Measurements from ENCODE around the gene EXOC3L4.

EXOC3L4 gene

DNA sequence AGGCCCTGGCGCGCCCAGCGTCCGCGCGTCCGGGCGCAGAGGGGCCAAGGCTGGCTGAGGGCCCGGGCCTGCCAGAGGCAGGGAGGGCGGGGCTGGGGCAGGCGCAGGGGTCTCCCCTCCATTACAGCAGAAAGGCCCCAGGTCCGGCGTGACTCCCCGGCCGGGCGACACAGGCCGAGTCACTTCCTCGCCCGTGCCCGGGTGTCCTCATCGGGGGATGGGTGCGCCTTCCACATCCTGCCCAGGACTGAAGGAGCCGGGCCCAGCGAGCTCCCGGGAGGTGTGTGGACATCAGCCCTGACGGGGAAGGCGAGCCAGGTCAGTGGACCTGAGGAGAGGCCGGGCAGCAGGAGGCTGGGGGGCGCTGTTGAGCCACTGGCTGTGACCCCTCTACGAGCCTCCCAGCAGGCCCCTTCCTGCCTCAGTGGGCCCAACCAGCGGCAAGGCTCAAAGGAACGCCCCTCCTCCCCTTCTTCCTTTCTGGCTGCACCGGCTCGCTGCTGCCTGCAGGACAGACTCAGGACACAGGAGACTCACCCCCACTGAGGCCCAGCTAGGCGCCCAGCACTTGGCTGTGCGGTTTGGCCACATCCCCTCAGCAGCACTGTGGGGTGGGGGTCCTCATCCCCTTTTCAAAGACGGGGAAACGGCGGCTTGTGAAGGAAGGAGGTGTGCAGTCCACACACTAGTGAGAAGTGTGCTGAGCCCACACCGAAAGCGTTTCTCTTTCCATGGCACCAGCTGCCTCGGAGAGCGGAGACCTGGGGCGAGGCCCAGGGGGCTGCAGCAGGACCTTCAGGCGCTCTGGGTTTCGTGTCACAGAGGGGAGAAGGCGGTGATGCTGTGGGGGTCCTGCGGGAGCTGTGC, 29.3 kb downstream of the EXOC3L4 start:
- DNase-seq, result no peak

DNA sequence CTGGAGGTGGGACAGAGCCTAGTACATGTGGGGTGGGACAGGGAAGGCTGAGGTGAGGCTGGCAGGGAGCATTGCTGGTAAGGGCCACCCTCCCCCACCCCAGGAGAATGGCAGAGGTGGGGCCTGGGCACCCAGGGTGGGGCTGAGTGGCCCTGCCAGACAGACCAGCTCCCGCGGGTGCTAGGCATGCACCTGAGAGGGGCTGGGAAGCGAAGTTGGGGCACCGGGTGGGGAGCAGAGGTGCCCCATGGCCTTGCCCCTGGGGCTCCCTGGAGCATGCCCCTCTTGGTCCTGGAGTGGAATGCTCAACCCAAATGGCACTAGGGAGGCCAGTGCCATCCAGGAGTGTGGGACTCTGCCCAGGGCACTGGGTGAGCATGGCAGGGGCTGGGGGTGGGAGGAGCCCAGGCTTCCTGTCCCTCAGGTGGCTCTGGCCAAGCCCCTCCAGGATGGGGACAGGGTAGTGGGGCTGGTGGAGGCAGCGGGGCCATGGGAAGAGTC, 30.0 kb downstream of the EXOC3L4 start:
- no peak for DNase-seq

DNA sequence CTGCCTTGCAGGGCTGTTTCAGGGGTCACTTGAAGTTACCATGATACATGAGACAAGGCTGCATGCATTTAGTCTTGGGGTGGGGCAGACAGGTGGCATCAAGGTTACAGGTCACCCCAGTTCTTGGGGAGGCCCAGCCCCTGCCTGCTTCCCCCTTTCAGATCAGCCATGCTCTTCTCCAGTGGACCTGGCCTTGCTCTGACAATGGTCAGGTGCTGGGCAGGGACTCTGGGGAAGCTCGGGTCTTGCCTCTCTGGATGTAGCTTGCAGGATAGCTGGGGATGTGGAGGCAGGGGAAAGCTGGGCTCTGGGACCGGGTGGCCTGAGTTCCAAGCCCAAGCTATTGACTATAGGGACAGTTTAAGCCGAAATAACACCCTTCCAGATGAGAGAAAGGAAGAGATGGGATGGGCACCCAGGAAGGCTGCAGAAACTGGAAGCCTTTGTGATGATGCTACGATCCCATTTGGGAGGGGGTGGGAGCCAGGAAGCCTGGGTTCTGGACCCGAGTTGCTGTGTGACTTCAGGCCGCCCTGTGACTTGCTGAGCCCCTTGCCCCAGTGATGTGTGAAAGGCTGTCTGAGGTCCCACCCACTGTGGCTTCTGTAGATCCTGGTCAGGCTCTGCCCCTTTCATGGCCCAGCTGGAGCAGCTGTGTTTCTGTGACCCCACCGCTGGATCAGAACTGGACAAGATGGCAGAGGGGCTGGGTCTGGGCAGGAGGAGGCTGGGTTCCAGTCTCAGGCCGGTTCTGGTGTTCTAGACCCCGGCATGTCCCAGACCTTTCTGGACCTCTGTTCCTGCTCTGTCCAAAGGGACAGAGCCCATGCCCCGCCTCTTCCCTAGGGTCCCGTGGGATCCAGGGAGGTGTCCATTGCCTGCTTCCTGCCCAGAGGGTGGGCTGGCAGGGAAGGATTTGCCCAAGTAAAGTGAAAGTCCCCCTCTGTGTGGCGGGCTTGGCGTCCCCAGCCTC, 30.9 kb downstream of the EXOC3L4 start:
- DNase-seq, result no peak

DNA sequence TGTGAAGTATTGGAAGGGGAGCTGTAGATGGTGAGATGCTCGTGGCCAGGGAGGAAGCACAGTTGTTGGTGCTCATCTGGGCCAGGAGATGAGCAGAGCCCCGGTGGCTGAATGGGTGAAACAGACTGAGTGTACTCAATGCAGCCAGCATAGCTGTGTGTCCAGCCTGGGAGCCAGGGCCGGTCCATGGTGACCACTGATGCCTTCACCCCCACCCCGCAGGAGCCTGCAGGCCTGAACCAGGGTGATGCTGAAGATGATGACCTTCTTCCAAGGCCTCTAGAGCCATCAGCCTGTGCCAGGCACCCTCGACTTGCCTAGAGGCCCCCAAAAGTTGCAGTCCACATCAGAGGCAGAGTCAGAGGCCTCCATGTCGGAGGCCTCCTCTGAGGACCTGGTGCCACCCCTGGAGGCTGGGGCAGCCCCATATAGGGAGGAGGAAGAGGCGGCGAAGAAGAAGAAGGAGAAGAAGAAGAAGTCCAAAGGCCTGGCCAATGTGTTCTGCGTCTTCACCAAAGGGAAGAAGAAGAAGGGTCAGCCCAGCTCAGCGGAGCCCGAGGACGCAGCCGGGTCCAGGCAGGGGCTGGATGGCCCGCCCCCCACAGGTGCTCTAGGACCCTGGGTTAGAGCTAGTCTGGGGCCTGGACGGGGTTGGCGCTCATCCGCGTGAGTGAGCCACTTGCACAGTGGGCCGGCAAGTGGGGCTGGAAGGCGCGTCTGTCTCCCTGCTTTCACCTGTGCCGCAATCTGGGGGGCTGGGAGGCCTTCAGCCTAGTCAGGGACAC, 31.8 kb downstream of the EXOC3L4 start:
- DNase-seq, result no peak

DNA sequence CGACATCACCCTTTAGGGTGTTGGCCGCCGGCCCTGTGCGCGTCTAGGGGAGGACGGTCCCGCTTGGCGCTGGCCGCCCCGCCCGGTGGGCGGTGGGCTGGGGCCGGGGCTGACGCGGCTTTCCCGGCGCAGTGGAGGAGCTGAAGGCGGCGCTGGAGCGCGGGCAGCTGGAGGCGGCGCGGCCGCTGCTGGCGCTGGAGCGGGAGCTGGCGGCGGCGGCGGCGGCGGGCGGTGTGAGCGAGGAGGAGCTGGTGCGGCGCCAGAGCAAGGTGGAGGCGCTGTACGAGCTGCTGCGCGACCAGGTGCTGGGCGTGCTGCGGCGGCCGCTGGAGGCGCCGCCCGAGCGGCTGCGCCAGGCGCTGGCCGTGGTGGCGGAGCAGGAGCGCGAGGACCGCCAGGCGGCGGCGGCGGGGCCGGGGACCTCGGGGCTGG, 32.4 kb downstream of the EXOC3L4 start:
- no peak for DNase-seq

DNA sequence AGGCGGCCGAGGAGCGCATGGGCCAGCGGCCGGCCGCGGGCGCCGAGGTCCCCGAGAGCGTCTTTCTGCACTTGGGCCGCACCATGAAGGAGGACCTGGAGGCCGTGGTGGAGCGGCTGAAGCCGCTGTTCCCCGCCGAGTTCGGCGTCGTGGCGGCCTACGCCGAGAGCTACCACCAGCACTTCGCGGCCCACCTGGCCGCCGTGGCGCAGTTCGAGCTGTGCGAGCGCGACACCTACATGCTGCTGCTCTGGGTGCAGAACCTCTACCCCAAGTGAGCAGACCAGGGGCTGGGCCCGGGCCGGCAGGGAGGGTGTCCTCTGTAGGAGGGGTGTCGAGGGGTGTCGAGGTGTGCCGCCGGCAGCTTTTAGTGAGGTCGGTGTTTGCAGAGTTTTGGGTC, 32.8 kb downstream of the EXOC3L4 start:
- DNase-seq, result no peak

DNA sequence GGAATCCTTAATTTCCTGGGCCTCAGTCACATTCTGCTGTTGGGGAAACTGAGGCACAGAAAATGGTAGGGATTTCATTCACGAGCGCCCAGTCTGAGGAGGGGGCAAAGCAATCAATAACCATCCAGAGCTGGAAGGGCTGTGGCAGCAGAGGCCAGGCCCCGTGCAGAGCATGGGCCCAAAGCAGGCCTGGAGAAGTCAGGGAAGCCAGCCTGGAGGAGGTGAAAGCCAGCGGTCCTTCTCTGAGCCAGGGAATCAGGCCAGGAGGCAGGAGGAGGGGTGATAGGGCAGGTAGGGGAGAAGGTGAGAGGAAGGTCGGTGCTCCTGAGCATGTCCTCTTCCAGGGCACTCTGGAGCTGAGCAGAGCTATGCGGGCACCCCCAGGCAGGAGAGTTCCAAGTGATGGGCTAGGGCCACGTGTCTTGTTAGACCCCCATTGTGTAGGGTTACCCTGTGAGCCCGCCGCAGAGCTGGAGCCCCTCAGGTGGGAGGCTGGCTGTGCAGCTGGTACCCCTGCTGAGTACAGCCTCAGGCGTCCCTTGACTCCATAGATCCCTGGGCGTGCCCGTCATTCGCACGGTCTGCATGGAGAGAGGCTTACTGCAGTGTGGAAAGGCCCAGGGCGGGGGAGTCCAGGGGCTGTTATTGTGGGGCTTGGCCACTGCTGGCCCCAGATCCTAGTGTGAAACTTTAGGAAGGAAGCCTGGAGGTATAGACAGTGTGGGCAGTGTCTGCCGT, 33.5 kb downstream of the EXOC3L4 start:
- DNase-seq, result no peak

DNA sequence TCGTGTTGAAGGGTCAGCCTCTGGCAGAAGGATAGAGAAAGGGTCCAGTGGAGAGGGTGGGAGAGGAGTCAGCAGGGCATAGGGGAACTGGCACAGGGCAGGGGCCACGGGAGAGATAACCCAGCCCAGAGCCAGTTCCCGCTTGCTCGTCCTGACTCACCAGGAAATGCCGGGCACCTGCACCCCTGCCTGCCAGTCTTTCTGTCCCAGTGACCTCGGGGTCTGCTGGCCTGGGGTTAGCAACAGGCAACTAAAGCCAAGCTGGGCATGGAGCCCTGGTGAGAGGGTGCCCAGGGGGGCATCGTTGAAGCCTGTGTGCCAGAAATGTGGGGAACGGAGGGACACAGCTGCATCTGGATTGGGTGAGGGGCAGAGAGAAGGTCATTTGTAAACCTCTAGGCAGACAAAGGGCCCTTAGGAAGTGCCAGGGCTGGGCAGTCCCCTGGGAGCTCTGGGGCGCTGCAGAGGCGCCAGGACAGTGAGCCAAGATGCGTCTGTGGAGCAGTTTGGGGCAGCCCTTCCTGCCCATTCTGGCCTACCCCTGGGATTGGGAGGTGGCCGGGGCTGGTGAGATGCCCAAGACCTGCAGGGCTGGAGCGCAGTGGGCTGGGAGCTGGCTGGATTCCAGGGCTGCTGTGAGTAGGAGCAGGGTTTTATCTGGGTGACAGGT, 34.2 kb downstream of the EXOC3L4 start:
- no peak for DNase-seq

DNA sequence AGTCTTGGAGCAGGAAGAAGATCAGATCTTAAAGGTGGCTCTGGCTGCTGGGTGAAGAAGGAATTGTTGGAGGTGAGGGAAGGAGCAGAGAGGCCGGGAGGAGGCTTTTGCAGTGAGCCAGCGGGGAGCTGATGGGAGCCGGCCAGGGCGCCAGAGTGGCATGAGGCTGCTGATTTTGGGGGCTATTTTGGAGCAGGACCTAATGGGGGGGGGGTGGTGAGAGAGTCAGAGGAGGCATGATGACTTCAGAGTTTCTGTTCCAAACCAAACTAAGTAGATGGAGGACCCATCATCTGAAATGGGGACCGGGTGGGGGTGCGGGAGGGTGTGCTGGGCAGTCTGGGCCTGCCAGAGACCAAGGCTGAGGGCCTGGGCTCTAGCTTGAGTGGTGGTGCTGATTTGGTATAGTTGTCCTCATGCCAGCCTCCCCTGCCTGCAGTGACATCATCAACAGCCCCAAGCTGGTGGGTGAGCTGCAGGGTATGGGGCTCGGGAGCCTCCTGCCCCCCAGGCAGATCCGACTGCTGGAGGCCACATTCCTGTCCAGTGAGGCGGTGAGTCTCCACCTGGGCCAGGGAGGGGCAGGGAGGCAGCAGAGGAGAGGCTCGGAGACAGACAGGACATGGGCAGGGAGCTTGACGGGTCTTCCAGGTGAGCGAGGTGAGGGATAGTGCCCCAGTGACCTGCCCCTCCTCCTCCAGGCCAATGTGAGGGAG, 34.9 kb downstream of the EXOC3L4 start:
- peak; percentile 74 for DNase-seq

DNA sequence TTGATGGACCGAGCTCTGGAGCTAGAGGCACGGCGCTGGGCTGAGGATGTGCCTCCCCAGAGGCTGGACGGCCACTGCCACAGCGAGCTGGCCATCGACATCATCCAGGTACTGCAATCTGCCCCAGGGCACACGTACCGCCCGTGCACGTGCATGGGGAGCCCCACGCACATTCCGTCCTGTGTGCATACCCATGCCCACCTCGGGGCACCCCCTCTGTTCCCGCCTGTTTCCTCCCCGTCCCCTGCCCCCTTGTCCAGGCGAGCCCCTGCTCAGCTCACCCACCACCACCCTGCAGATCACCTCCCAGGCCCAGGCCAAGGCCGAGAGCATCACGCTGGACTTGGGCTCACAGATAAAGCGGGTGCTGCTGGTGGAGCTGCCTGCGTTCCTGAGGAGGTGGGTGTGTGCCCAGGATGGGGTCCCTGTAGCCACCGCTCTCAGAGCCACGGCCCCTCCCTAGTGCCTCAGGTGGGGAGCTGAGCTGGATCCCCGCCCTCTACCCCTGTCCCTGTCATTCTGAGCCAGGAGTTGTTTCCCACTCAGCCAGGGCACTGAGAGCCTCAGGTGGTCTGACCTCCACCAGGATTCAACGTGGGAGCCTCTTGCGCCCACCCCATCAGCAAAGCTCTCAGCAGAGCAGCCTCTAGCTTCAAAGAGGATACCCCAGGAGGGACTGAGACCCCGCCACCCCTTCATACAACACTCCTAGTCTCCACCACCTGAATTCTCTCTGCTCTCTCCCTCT, 35.7 kb downstream of the EXOC3L4 start:
- DNase-seq, result no peak

DNA sequence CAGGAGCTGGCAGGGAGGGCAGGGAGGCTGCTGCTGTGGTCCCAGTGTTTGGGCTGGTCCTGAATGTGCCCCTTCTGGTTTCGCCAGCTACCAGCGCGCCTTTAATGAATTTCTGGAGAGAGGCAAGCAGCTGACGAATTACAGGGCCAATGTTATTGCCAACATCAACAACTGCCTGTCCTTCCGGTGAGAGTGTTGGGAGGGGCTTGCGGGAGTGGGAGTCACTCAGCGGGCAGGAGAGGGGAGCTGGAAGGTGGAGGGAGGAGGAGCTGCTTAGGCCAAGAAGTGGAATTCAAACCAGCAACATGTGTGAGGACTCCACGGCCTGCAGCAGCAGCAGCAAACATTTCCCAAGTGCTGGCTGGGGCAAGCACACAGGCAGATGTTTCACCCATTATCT, 36.4 kb downstream of the EXOC3L4 start:
- DNase-seq, result peak; percentile 85

DNA sequence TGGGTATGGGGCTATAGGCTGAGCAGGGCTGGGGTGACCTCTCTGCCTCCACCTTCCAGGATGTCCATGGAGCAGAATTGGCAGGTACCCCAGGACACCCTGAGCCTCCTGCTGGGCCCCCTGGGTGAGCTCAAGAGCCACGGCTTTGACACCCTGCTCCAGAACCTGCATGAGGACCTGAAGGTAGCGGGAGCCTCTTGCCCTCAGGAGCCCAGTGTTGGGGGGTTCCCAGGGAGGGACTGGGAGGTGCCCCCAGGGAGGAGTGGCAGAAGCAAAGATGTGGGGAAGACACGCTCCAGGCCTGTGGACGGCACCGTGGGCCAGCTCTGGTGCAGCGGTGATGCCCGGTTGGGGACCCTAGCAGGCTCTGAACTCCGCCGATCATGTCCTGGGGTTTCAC, 37.1 kb downstream of the EXOC3L4 start:
- no peak for DNase-seq

DNA sequence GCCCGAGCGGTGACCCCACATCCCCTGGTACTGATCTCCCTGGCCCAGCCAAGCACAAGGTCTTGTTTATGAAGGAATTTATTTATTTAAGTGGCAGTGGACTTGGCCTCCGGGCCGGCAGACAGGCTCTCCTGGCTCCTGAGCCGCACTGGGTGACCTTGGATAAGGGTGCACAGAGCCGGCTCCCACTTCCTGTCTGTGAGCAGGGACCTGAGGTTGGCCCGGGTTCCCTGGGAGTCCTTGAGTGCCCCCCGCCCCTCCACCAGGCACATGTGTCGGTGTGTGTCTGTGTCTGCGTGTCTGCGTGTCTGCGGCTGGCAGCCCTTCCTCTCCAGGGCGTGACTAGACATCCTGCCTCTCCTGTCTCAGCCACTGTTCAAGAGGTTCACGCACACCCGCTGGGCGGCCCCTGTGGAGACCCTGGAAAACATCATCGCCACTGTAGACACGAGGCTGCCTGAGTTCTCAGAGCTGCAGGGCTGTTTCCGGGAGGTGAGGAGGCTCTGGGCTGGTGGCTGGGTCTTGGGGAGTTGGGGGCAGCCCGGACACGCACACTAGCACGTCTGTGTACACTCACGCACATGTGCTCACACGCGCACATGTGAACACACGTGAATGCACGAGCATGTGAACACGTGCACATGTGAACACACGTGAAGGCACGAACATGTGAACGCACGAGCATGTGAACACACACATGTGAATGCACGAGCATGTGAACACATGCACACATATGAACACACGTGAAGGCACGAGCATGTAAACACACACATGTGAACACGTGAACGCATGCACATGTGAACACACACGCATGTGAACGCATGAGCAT, 38.1 kb downstream of the EXOC3L4 start:
- no peak for DNase-seq

DNA sequence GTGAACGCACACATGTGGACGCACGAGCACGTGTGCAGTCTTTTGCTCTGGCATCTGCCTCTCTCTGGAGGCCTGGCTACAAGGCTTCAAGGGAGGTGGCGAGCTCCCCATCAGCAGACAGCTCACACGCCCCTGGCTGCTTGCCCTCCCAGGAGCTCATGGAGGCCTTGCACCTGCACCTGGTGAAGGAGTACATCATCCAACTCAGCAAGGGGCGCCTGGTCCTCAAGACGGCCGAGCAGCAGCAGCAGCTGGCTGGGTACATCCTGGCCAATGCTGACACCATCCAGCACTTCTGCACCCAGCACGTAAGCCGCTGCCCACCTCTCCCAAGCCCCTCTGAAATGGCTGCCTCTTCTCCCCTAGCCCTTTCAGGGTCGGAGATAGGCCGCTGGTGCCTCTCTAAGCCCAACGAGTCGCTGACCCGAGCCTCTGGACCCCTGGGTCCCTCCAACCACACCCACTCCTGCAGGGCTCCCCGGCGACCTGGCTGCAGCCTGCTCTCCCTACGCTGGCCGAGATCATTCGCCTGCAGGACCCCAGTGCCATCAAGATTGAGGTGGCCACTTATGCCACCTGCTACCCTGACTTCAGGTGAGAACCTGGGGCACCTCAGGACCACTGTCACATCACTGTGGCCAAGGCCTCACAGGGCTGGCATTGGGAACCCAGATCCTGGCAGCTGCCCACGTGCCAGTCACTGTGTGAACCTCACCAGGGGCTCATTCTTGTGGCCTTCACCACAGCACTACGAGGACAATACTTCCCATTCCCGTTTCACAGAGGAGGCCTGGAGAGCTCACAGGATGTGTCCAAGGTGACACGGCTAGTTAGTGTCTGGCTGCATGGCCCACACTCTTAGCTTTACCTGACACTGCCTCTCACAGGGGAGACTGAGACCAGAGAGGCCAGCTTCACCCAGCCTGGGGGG, 39.0 kb downstream of the EXOC3L4 start:
- DNase-seq, result no peak

DNA sequence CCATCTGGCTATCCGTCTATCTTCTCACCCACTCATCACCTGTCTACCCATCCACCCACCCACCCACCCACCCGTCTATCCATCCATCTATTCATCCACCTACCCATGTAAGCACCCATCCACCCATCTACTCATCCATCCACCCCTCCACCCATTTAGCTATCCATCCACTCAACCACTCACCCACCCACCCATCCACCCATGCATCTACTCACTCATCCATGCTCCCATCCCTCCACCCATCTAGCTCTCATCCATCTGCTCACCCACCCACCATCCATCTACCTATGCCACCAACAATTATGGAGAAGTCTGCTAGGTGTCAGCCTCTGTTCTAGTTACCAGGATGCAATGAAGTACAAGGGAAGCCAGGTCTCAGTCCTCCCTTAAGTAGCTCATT, 39.9 kb downstream of the EXOC3L4 start:
- no peak for DNase-seq

DNA sequence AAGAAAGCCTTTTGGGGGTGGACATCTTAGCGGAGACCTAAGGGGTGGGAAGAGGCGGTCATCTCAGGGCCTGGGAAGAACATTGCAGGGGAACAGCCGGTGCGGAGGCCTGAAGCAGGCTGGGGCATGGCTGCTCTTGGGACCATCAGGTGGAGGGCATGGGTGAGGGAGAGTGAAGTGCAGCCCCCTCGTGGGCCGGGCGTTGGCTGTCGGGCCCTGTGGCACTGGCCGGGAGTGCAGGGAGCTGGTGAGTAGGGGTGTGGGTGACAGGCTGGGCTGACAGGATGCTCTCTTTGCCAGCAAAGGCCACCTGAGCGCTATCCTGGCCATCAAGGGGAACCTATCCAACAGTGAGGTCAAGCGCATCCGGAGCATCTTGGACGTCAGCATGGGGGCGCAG, 40.4 kb downstream of the EXOC3L4 start:
- DNase-seq, result no peak

DNA sequence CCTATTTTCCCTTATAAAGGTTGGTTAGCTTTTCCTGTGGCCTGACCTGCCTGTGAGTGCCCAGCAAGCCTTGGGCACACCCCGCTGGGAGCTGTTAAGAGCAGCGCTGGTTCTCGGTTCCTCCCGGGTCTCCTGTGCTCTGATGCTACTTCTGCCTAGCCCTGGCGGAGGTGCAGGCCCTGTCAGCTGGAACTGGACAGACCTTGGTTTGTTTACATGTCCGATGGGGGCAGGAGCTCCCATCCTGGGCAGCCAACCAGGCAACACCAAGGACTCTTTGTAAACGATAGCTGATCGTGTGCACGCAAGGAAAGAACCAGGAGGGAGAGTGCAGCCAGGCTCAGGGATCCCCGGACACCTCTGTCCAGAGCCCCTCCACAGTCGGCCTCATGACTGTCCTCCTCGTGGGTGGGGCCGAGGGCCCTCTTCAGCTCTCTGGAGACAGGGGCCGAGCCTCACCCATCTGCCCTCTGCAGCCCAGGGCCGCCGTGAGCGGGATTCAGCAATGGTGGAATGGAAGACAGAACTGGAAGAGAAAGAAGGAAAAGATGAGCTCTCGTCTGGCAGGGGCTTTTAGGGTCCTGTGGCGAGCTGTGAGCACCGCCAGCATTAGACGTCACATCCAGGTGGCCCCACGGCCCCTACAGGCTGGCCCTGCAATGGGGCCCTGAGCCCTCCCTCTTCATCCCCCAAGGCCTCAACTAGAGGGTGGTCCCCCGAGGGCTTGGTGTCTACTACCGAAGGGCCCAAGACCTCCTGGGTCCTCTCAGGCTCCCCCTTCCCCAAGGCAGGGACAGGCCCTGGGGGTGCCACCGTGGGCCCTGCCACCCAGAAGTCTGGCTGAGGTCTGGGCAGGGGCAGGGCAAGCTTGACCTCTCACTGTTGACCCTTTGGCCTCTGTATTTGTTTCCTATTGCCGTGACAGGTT, 41.1 kb downstream of the EXOC3L4 start:
- DNase-seq, result peak; percentile 11
